Endothelial cell of umbilical vein (primary cell): Measurements from ENCODE around the gene BBX.

ENCODE experiments used
- CTCF ChIP-seq, 2 donors: IDR thresholded peaks; 1 replicate in 1 of 2; 2 replicates in 1 of 2; pipeline ENCODE4 v1.5.1; 2011; ENCODE audit warnings: low read length in 2 of 2, mild to moderate bottlenecking in 2 of 2, moderate library complexity in 2 of 2, control low read depth in 1 of 2, inconsistent platforms in 1 of 2, low read depth in 1 of 2; ENCODE audit not compliant: insufficient read depth in 1 of 2; ENCODE audit errors: extremely low read depth in 1 of 2
- EZH2 ChIP-seq: IDR thresholded peaks from 2 replicates; pipeline ENCODE4 v1.6.1; 2012; ENCODE audit warnings: borderline replicate concordance, low read depth, mild to moderate bottlenecking, moderate library complexity, low read length, inconsistent platforms; ENCODE audit not compliant: severe bottlenecking
- FOS ChIP-seq: IDR thresholded peaks from 2 replicates; pipeline ENCODE4 v1.6.1; 2011; ENCODE audit warnings: mild to moderate bottlenecking, low read length, moderate library complexity, borderline replicate concordance; ENCODE audit not compliant: insufficient read depth
- GATA2 ChIP-seq: IDR thresholded peaks from 2 replicates; pipeline ENCODE4 v1.7.0; 2011; ENCODE audit warnings: low read depth, mild to moderate bottlenecking, moderate library complexity, mixed read lengths, low read length; ENCODE audit not compliant: insufficient read length, insufficient read depth
- JUN ChIP-seq: IDR thresholded peaks from 2 replicates; pipeline ENCODE4 v1.6.1; 2011; ENCODE audit warnings: borderline replicate concordance, low read depth; ENCODE audit not compliant: insufficient read length, insufficient read depth
- MAX ChIP-seq: IDR thresholded peaks from 2 replicates; pipeline ENCODE4 v1.6.1; 2011; ENCODE audit not compliant: insufficient read depth, insufficient read length
- MYC ChIP-seq: IDR thresholded peaks from one replicate; pipeline ENCODE4 v1.6.1; 2011; ENCODE audit warnings: mild to moderate bottlenecking, low read depth, low read length
- POLR2A ChIP-seq: IDR thresholded peaks from 2 replicates; pipeline ENCODE4 v1.6.1; 2012; ENCODE audit warnings: low read depth, mild to moderate bottlenecking, control low read depth, low read length
- POLR2AphosphoS5 ChIP-seq: IDR thresholded peaks from 2 replicates; pipeline ENCODE4 v1.6.1; 2012; ENCODE audit warnings: low read depth, mild to moderate bottlenecking, control low read depth, low read length, moderate library complexity; ENCODE audit not compliant: insufficient read depth

GRCh38 chr3:107765524-107765923 is 242.8 kb downstream of the BBX start:
- TF ChIP-seq POLR2A (no peak), CTCF (IDR thresholded peaks at IDR 0.05; ENCODE audit: extremely low read depth in 1 of 2, insufficient read depth in 1 of 2, low read depth in 1 of 2, low read length in 2 of 2) (no peak), GATA2 (no peak), EZH2 (no peak), MAX (no peak), POLR2AphosphoS5 (no peak), MYC (no peak), FOS (no peak), JUN (no peak)
